HepG2 (cell line): ENCODE results near the gene RRAS. TPM values are rescaled to one million over a fixed set of nuclear protein-coding genes. Genes with fewer than 3 reads are reported as not detected.

ENCODE experiments used
- HNF4G ChIP-seq, 2 experiments: sonication (generic) in 1 of 2; formaldehyde crosslinking in 1 of 2; IDR thresholded peaks; 2 replicates each; pipeline versions ENCODE4 v1.4.0 to v1.6.1; 2011 to 2020; ENCODE audit warnings: borderline replicate concordance in 2 of 2, low read depth in 2 of 2, mild to moderate bottlenecking in 2 of 2, low read length in 1 of 2, missing genetic modification reagents in 1 of 2, moderate library complexity in 1 of 2
- MBNL3 ChIP-seq: fragments of 250-450 bp; sonication (Bioruptor Pico); conservative IDR thresholded peaks from 2 replicates; pipeline ENCODE4 v1.8.0; 2022; ENCODE audit warnings: mild to moderate bottlenecking, inconsistent platforms
- RAD21 ChIP-seq: fragments of 450-650 bp; formaldehyde crosslinking; IDR thresholded peaks from 2 replicates; pipeline ENCODE4 v1.5.0; 2020; ENCODE audit warnings: mild to moderate bottlenecking
- ZBTB20 ChIP-seq: sonication (generic); formaldehyde crosslinking; IDR thresholded peaks from 2 replicates; pipeline ENCODE4 v1.8.1; 2023; ENCODE audit warnings: missing genetic modification reagents, low read depth, mild to moderate bottlenecking, borderline replicate concordance
- ZBTB21 ChIP-seq: sonication (generic); formaldehyde crosslinking; IDR thresholded peaks from 2 replicates; pipeline ENCODE4 v1.4.0; 2020; ENCODE audit warnings: missing genetic modification reagents
- ZMAT3 ChIP-seq: sonication (generic); formaldehyde crosslinking; conservative IDR thresholded peaks from 2 replicates; pipeline ENCODE4 v1.7.0; 2021; ENCODE audit warnings: missing genetic modification reagents
- ZNF207 ChIP-seq: fragments of 450-650 bp; IDR thresholded peaks from 2 replicates; pipeline ENCODE4 v1.6.1; 2016; ENCODE audit warnings: antibody characterized with exemption, borderline replicate concordance
- ZNF232 ChIP-seq: sonication (generic); formaldehyde crosslinking; IDR thresholded peaks from 2 replicates; pipeline ENCODE4 v1.4.0; 2020; ENCODE audit warnings: missing genetic modification reagents, borderline replicate concordance
- ZNF343 ChIP-seq: sonication (generic); formaldehyde crosslinking; IDR thresholded peaks from 2 replicates; pipeline ENCODE4 v1.4.0; 2020; ENCODE audit warnings: mild to moderate bottlenecking, missing genetic modification reagents
- ZNF543 ChIP-seq: sonication (generic); formaldehyde crosslinking; IDR thresholded peaks from 2 replicates; pipeline ENCODE4 v1.4.0; 2020; ENCODE audit warnings: mild to moderate bottlenecking, missing genetic modification reagents
- ZNF619 ChIP-seq: sonication (generic); formaldehyde crosslinking; IDR thresholded peaks from 2 replicates; pipeline ENCODE4 v1.4.0; 2020; ENCODE audit warnings: mild to moderate bottlenecking, missing genetic modification reagents
- ZSCAN9 ChIP-seq: IDR thresholded peaks from 2 replicates; pipeline ENCODE4 v1.6.1; 2016; ENCODE audit warnings: borderline replicate concordance
- polyA plus RNA-seq, 8 experiments: library from polyadenylated mRNA; depleted of rRNA in 3 of 8; stranded (reverse) in 7 of 8; unstranded in 1 of 8; fragments of >200 nt; fragmentation: Illumina TruSeq in 4 of 8; extraction: Trizol in 4 of 8; gene quantifications; 2 replicates each; pipeline versions ENCODE4 v1.2.1 to v1.2.3, GENCODE V29; 2011 to 2016; ENCODE audit warnings: low read depth in 4 of 8, missing spikeins in 1 of 8, mixed read lengths in 1 of 8; ENCODE audit not compliant: insufficient read depth in 1 of 8
- total RNA-seq, 5 experiments: library from RNA; depleted of rRNA; stranded (reverse); fragments of >200 nt; fragmentation: Illumina TruSeq; extraction: Trizol; gene quantifications; 2 replicates each; pipeline ENCODE4 v1.2.3, GENCODE V29; 2016; ENCODE audit warnings: low read depth in 1 of 5
- TF ChIP-seq, protein P1 (sequence below): sonication (generic); formaldehyde crosslinking; IDR thresholded peaks from 2 replicates; pipeline ENCODE4 v1.4.0; 2020; ENCODE audit warnings: mild to moderate bottlenecking, missing genetic modification reagents
- TF ChIP-seq, protein P2 (sequence below): sonication (generic); formaldehyde crosslinking; IDR thresholded peaks from 2 replicates; pipeline ENCODE4 v1.4.0; 2020; ENCODE audit warnings: missing genetic modification reagents, borderline replicate concordance
- TF ChIP-seq, protein P3 (sequence below), 2 experiments: fragments of 450-650 bp in 1 of 2; sonication (generic) in 1 of 2; formaldehyde crosslinking; IDR thresholded peaks; 2 replicates each; pipeline versions ENCODE4 v1.5.0 to v1.8.0; 2020 to 2022; ENCODE audit warnings: mild to moderate bottlenecking in 1 of 2, missing genetic modification reagents in 1 of 2
- TF ChIP-seq, protein P4 (sequence below): sonication (generic); formaldehyde crosslinking; IDR thresholded peaks from 2 replicates; pipeline ENCODE4 v1.5.1; 2020; ENCODE audit warnings: missing genetic modification reagents, mild to moderate bottlenecking, borderline replicate concordance
- TF ChIP-seq, protein P5 (sequence below): IDR thresholded peaks from 2 replicates; pipeline ENCODE4 v1.6.1; 2016; ENCODE audit warnings: low read depth, control low read depth
- TF ChIP-seq, protein P6 (sequence below): sonication (generic); formaldehyde crosslinking; IDR thresholded peaks from 2 replicates; pipeline ENCODE4 v1.5.0; 2020; ENCODE audit warnings: missing genetic modification reagents
- TF ChIP-seq, protein P7 (sequence below): sonication (generic); formaldehyde crosslinking; IDR thresholded peaks from 2 replicates; pipeline ENCODE4 v1.8.0; 2022; ENCODE audit warnings: missing genetic modification reagents, mild to moderate bottlenecking, inconsistent platforms, borderline replicate concordance

The RRAS gene
- total and polyA plus RNA-seq, 2 of the 13 experiments (the other 11 are each of a cell fraction or from before 2014, with no cell fraction given): 1.5 to 12.0 TPM

DNA sequence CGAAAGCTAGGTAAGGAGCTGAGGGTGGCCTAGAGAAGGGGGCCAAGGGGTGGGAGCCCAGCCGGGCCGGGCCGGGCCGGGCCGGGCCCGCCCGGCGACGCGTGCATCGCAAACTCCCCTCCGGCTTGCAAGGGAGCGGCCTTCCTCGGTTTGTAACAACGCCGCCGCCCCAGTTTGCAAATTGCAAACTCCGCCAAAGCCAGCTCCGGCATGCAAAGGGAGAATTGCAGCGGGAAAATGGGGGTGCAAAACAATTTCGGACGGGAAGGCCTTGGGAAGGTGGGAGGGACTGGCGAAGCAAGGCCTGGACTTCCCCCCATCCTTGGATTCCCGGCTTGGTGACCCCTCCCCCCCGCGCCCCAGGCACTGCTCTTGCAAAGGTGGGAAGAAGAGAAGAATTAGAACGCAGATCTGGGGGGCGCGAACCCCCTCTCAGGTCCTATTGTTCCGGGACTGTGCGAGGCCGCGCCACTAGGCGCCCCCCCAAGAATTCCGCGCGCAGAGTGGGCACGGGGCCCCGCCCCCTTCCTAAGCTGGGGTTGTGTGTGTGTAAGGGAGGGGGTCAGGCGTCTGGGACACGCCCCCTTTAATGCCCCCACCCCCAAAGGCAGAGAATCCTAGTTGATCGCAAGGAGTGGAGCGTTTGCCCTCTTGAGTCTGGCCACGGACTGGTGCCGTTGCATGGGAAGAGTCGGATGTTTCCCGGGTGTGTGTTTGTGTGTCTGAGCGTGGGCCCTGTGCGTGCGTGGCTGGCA is 48.0 kb downstream of the RRAS start (continued):
- TF ChIP-seq, protein P1, sequence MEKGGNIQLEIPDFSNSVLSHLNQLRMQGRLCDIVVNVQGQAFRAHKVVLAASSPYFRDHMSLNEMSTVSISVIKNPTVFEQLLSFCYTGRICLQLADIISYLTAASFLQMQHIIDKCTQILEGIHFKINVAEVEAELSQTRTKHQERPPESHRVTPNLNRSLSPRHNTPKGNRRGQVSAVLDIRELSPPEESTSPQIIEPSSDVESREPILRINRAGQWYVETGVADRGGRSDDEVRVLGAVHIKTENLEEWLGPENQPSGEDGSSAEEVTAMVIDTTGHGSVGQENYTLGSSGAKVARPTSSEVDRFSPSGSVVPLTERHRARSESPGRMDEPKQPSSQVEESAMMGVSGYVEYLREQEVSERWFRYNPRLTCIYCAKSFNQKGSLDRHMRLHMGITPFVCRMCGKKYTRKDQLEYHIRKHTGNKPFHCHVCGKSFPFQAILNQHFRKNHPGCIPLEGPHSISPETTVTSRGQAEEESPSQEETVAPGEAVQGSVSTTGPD (CRISPR knock-in tag): no peak
- TF ChIP-seq ZSCAN9 (CRISPR knock-in tag): no peak
- TF ChIP-seq ZNF543 (CRISPR knock-in tag): no peak
- no peak for TF ChIP-seq ZNF207
- TF ChIP-seq ZMAT3 (CRISPR knock-in tag): no peak
- TF ChIP-seq, protein P2, sequence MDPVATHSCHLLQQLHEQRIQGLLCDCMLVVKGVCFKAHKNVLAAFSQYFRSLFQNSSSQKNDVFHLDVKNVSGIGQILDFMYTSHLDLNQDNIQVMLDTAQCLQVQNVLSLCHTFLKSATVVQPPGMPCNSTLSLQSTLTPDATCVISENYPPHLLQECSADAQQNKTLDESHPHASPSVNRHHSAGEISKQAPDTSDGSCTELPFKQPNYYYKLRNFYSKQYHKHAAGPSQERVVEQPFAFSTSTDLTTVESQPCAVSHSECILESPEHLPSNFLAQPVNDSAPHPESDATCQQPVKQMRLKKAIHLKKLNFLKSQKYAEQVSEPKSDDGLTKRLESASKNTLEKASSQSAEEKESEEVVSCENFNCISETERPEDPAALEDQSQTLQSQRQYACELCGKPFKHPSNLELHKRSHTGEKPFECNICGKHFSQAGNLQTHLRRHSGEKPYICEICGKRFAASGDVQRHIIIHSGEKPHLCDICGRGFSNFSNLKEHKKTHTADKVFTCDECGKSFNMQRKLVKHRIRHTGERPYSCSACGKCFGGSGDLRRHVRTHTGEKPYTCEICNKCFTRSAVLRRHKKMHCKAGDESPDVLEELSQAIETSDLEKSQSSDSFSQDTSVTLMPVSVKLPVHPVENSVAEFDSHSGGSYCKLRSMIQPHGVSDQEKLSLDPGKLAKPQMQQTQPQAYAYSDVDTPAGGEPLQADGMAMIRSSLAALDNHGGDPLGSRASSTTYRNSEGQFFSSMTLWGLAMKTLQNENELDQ (CRISPR knock-in tag): no peak
- TF ChIP-seq ZNF619: no peak
- TF ChIP-seq, protein P3, sequence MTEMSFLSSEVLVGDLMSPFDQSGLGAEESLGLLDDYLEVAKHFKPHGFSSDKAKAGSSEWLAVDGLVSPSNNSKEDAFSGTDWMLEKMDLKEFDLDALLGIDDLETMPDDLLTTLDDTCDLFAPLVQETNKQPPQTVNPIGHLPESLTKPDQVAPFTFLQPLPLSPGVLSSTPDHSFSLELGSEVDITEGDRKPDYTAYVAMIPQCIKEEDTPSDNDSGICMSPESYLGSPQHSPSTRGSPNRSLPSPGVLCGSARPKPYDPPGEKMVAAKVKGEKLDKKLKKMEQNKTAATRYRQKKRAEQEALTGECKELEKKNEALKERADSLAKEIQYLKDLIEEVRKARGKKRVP (CRISPR knock-in tag; IDR thresholded peaks at IDR 0.05): no peak
- no peak for TF ChIP-seq ZNF343
- no peak for TF ChIP-seq ZBTB20
- no peak for TF ChIP-seq MBNL3 (CRISPR knock-in tag)
- TF ChIP-seq HNF4G (IDR thresholded peaks at IDR 0.05; ENCODE audit: borderline replicate concordance, low read depth, low read length): no peak
- no peak for TF ChIP-seq HNF4G (CRISPR knock-in tag; IDR thresholded peaks at IDR 0.05; ENCODE audit: borderline replicate concordance, low read depth)
- TF ChIP-seq, protein P4, sequence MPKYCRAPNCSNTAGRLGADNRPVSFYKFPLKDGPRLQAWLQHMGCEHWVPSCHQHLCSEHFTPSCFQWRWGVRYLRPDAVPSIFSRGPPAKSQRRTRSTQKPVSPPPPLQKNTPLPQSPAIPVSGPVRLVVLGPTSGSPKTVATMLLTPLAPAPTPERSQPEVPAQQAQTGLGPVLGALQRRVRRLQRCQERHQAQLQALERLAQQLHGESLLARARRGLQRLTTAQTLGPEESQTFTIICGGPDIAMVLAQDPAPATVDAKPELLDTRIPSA (CRISPR knock-in tag): no peak
- TF ChIP-seq RAD21 (CRISPR knock-in tag): no peak
- no peak for TF ChIP-seq ZBTB21 (CRISPR knock-in tag)
- TF ChIP-seq, protein P5, sequence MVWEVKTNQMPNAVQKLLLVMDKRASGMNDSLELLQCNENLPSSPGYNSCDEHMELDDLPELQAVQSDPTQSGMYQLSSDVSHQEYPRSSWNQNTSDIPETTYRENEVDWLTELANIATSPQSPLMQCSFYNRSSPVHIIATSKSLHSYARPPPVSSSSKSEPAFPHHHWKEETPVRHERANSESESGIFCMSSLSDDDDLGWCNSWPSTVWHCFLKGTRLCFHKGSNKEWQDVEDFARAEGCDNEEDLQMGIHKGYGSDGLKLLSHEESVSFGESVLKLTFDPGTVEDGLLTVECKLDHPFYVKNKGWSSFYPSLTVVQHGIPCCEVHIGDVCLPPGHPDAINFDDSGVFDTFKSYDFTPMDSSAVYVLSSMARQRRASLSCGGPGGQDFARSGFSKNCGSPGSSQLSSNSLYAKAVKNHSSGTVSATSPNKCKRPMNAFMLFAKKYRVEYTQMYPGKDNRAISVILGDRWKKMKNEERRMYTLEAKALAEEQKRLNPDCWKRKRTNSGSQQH (CRISPR knock-in tag): no peak
- TF ChIP-seq, protein P6, sequence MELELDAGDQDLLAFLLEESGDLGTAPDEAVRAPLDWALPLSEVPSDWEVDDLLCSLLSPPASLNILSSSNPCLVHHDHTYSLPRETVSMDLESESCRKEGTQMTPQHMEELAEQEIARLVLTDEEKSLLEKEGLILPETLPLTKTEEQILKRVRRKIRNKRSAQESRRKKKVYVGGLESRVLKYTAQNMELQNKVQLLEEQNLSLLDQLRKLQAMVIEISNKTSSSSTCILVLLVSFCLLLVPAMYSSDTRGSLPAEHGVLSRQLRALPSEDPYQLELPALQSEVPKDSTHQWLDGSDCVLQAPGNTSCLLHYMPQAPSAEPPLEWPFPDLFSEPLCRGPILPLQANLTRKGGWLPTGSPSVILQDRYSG (CRISPR knock-in tag): no peak
- TF ChIP-seq, protein P7, sequence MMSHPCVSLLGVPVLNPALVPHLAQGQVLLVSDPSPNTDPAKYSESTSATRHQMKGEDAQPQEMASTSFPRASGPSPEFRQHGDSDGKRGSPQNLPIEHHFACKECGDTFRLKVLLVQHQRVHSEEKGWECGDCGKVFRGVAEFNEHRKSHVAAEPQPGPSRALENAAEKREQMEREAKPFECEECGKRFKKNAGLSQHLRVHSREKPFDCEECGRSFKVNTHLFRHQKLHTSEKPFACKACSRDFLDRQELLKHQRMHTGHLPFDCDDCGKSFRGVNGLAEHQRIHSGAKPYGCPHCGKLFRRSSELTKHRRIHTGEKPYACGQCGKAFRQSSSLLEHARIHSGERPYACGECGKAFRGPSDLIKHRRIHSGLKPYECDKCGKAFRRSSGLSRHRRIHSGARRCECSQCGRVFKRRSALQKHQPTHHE: no peak
- TF ChIP-seq ZNF232: 0 out of 2 replicates have a peak, but pooled peaks have one; percentile 34
